Prostate gland (tissue), 2 donors: ENCODE data around the gene GID8.

ENCODE experiments used
- CTCF ChIP-seq, 4 experiments: fragments of 200-600 bp in 2 of 4; fragments of 450-650 bp in 2 of 4; sonication (generic) in 2 of 4; IDR thresholded peaks; 1 replicate in 3 of 4; 2 replicates in 1 of 4; pipeline ENCODE4 v1.5.1; 2016 to 2019; ENCODE audit warnings: antibody characterized with exemption in 4 of 4, mild to moderate bottlenecking in 2 of 4, moderate library complexity in 2 of 4
- POLR2A ChIP-seq: fragments of 450-650 bp; IDR thresholded peaks from one replicate; pipeline ENCODE4 v1.6.1; 2016; ENCODE audit warnings: antibody characterized with exemption, mild to moderate bottlenecking
- POLR2AphosphoS5 ChIP-seq: sonication (generic); formaldehyde crosslinking; IDR thresholded peaks from one replicate; pipeline ENCODE4 v1.6.1; 2017; ENCODE audit warnings: antibody characterized with exemption

- TF ChIP-seq CTCF (IDR thresholded peaks at IDR 0.05) = no peak
- no peak for TF ChIP-seq POLR2AphosphoS5
- no peak for TF ChIP-seq POLR2A
These were observed 20.6 kb downstream of the GID8 start for GRCh38 chr20:62958388-62959100.
